HepG2 (cell line): ENCODE data around the gene DBNDD1. TPM values are rescaled to one million over a fixed set of nuclear protein-coding genes. Genes with fewer than 3 reads are reported as not detected.
A peak's percentile ranks its signal among the peaks of the same experiment; 100 is the strongest.

Experiments used
- ATAC-seq: fragments of 200-7000 bp; cut with Tn5 transposase; 3 replicates; pipeline ENCODE4 v1.9.1; 2020; ENCODE audit warnings: mild to moderate bottlenecking, moderate library complexity
- BruUV-seq: library from RNA; stranded (reverse); fragments of 400-500 nt; replicated peaks from 2 replicates; lab custom pipeline; 2021; lab: Mats Ljungman, UMichigan
- CTCF ChIA-PET: fragments of 300-600 bp; formaldehyde crosslinking; extraction: SDS; loops from one replicate; lab custom pipeline; 2021; ENCODE audit warnings: low total read pairs, inconsistent platforms, low intra/inter-chr PET ratio; lab: Yijun Ruan, JAX
- POLR2A ChIA-PET: fragments of 350-600 bp; sonication (Branson Sonifier 250); formaldehyde crosslinking; loops from one replicate; lab custom pipeline; 2020; ENCODE audit warnings: antibody characterized with exemption, inconsistent platforms; lab: Yijun Ruan, JAX
- DNase-seq: peaks from one replicate; pipeline ENCODE4 v3.0.0-alpha.2; 2015; ENCODE audit warnings: low spot score
- FAIRE-seq: peaks from 3 replicates; lab custom pipeline; 2011; peaks lifted over from hg19 to GRCh38; lab: Jason Lieb, UNC
- H2AFZ ChIP-seq: one replicate; pipeline ENCODE4 v1.6.1; 2011; ENCODE audit warnings: low read length, inconsistent platforms
- H3K27ac ChIP-seq: fragments of 300-600 bp; 3 replicates; pipeline ENCODE4 v1.8.0; 2011; ENCODE audit warnings: mixed run types, mild to moderate bottlenecking, mixed read lengths, low read length, inconsistent platforms; ENCODE audit not compliant: insufficient read depth; ENCODE audit errors: extremely low read length
- H3K27me3 ChIP-seq, 2 experiments: fragments of 200-600 bp in 1 of 2; 2 replicates in 1 of 2; 3 replicates in 1 of 2; pipeline versions ENCODE4 v1.6.0 to v1.8.0; 2011; ENCODE audit warnings: low read length in 2 of 2, mild to moderate bottlenecking in 2 of 2, moderate library complexity in 2 of 2, inconsistent platforms in 1 of 2; ENCODE audit not compliant: insufficient read depth in 2 of 2, control insufficient read depth in 1 of 2
- H3K36me3 ChIP-seq, 2 experiments: fragments of 200-600 bp in 1 of 2; replicated peaks in 1 of 2; 2 replicates in 1 of 2; 3 replicates in 1 of 2; pipeline versions ENCODE4 v1.5.1 to v1.8.0; 2011; ENCODE audit warnings: low read length in 2 of 2, inconsistent platforms in 1 of 2; ENCODE audit not compliant: insufficient read depth in 2 of 2, control insufficient read depth in 1 of 2
- H3K4me1 ChIP-seq: 2 replicates; pipeline ENCODE4 v1.5.1; 2012; ENCODE audit warnings: low read length, inconsistent platforms; ENCODE audit not compliant: insufficient read depth
- H3K4me2 ChIP-seq: 2 replicates; pipeline ENCODE4 v1.6.0; 2011; ENCODE audit warnings: low read depth, low read length, inconsistent platforms
- H3K4me3 ChIP-seq, 3 experiments: fragments of 200-600 bp in 1 of 3; sonication (generic), shearing (Covaris generic) in 1 of 3; replicated peaks in 1 of 3; 2 replicates each; pipeline ENCODE4 v1.5.1; 2011 to 2016; ENCODE audit warnings: low read length in 3 of 3, inconsistent platforms in 2 of 3, low read depth in 2 of 3, mild to moderate bottlenecking in 2 of 3, control low read depth in 1 of 3, mixed read lengths in 1 of 3; ENCODE audit not compliant: insufficient read depth in 1 of 3
- H3K79me2 ChIP-seq: one replicate; pipeline ENCODE4 v1.6.1; 2011; ENCODE audit warnings: low read length, inconsistent platforms; ENCODE audit not compliant: insufficient read depth
- H3K9ac ChIP-seq: 2 replicates; pipeline ENCODE4 v1.6.0; 2011; ENCODE audit warnings: mild to moderate bottlenecking, low read depth, low read length, inconsistent platforms; ENCODE audit not compliant: insufficient read depth
- H3K9me3 ChIP-seq: 2 replicates; pipeline ENCODE4 v1.5.1; 2012; ENCODE audit warnings: mild to moderate bottlenecking, low read length
- H4K20me1 ChIP-seq: 2 replicates; pipeline ENCODE4 v1.6.0; 2011; ENCODE audit warnings: inconsistent platforms, mild to moderate bottlenecking, low read length, moderate library complexity; ENCODE audit not compliant: insufficient read depth
- ATF1 ChIP-seq: IDR thresholded peaks from 2 replicates; pipeline ENCODE4 v1.6.1; 2016; ENCODE audit warnings: mild to moderate bottlenecking, control low read depth
- BORCS8-MEF2B ChIP-seq: sonication (generic); formaldehyde crosslinking; IDR thresholded peaks from 2 replicates; pipeline ENCODE4 v1.8.0; 2022; ENCODE audit warnings: mild to moderate bottlenecking, missing genetic modification reagents
- EP300 ChIP-seq, 3 experiments: sonication (generic) in 1 of 3; formaldehyde crosslinking in 1 of 3; IDR thresholded peaks; 2 replicates each; pipeline versions ENCODE4 v1.5.1 to v1.6.1; 2011 to 2020; ENCODE audit warnings: low read depth in 2 of 3, low read length in 2 of 3, borderline replicate concordance in 1 of 3, improper control_type of control experiment in 1 of 3, mild to moderate bottlenecking in 1 of 3, missing genetic modification reagents in 1 of 3, moderate library complexity in 1 of 3
- FOXC1 ChIP-seq: sonication (generic); formaldehyde crosslinking; IDR thresholded peaks from 2 replicates; pipeline ENCODE4 v1.8.0; 2022; ENCODE audit warnings: mild to moderate bottlenecking, missing genetic modification reagents, borderline replicate concordance
- GPN1 ChIP-seq: sonication (generic); formaldehyde crosslinking; IDR thresholded peaks from 2 replicates; pipeline ENCODE4 v1.5.1; 2020; ENCODE audit warnings: missing genetic modification reagents, borderline replicate concordance
- MXD1 ChIP-seq: sonication (generic); formaldehyde crosslinking; IDR thresholded peaks from 2 replicates; pipeline ENCODE4 v1.4.0; 2020; ENCODE audit warnings: mild to moderate bottlenecking, missing genetic modification reagents
- ZNF589 ChIP-seq: sonication (generic); formaldehyde crosslinking; conservative IDR thresholded peaks from 2 replicates; pipeline ENCODE4 v1.8.0; 2022; ENCODE audit warnings: mild to moderate bottlenecking, moderate library complexity, missing genetic modification reagents
- ZNF7 ChIP-seq: IDR thresholded peaks from 2 replicates; pipeline ENCODE4 v1.6.1; 2016; ENCODE audit warnings: missing biosample characterization, missing genetic modification reagents
- WGBS: methylation state at CpG from one replicate; pipeline ENCODE4 v1.1.6; 2017; ENCODE audit warnings: low lambda C conversion rate; 5-methylcytosine and 5-hydroxymethylcytosine counted together
- in situ Hi-C: cut with HindIII; loops from 2 replicates; pipeline ENCODE4 v1.10.0; 2017; ENCODE audit warnings: low pct_unique_long_range_greater_than_20kb; ENCODE audit not compliant: extremely low pct_ligation_motif_present
- intact Hi-C: fragments of 100-400 bp; cut with micrococcal nuclease; formaldehyde crosslinking; loops from one replicate; pipeline ENCODE4 v1.10.0; 2022; ENCODE audit not compliant: unreplicated experiment
- polyA plus RNA-seq, 8 experiments: library from polyadenylated mRNA; depleted of rRNA in 3 of 8; stranded (reverse) in 7 of 8; unstranded in 1 of 8; fragments of >200 nt; fragmentation: Illumina TruSeq in 4 of 8; extraction: Trizol in 4 of 8; gene quantifications; 2 replicates each; pipeline versions ENCODE4 v1.2.1 to v1.2.3, GENCODE V29; 2011 to 2016; ENCODE audit warnings: low read depth in 4 of 8, missing spikeins in 1 of 8, mixed read lengths in 1 of 8; ENCODE audit not compliant: insufficient read depth in 1 of 8
- total RNA-seq, 5 experiments: library from RNA; depleted of rRNA; stranded (reverse); fragments of >200 nt; fragmentation: Illumina TruSeq; extraction: Trizol; gene quantifications; 2 replicates each; pipeline ENCODE4 v1.2.3, GENCODE V29; 2016; ENCODE audit warnings: low read depth in 1 of 5

DBNDD1 gene
- total and polyA plus RNA-seq, 2 of the 13 experiments (the other 11 are each of a cell fraction or from before 2014, with no cell fraction given), result 17.0 to 40.4 TPM

- H4K20me1 ChIP-seq, result peaks cover 12% of the 10 kb centered on the region; the same call in 1 of the 2 replicates
- no peak for TF ChIP-seq ATF1
- TF ChIP-seq ZNF589 (CRISPR knock-in tag), result 0 out of 2 replicates have a peak, but pooled peaks have one; percentile 11
- 0 out of 2 replicates have a peak, but pooled peaks have one; percentile 2 for TF ChIP-seq ZNF7 (CRISPR knock-in tag)
- TF ChIP-seq GPN1 (CRISPR knock-in tag), result peak; percentile 44; the same call in 1 of the 2 replicates
- TF ChIP-seq BORCS8-MEF2B, result 0 out of 2 replicates have a peak, but pooled peaks have one; percentile 9
- peak; percentile 28; the same call in 1 of the 2 replicates for TF ChIP-seq FOXC1 (CRISPR knock-in tag)
- TF ChIP-seq EP300 (IDR thresholded peaks at IDR 0.05; ENCODE audit: low read depth in 2 of 2, low read length in 2 of 2), result no peak
- TF ChIP-seq EP300 (CRISPR knock-in tag; IDR thresholded peaks at IDR 0.05; ENCODE audit: borderline replicate concordance), result 0 out of 2 replicates have a peak, but pooled peaks have one; percentile 2
- no peak for TF ChIP-seq MXD1 (CRISPR knock-in tag)
- FAIRE-seq (no peak), DNase-seq (no peak), ATAC-seq (peak; percentile 27)
- POLR2A ChIA-PET, result interaction anchor here (1.3 to 1.9 kb wide), 2 partner anchors 22 to 73 kb away, joined by 5 to 6 read pairs; no protein-coding TSS in a partner anchor
- H3K4me1 ChIP-seq, result peaks cover 7% of the 10 kb centered on the region
- WGBS, result 98% methylated on average over 7 of the region's 7 CpGs
- H3K27me3 ChIP-seq, result no peaks in the 10 kb centered on the region
- peak overlapping the region; percentile 89 for H3K27ac ChIP-seq
- no peaks in the 10 kb centered on the region for H3K79me2 ChIP-seq
- peaks cover 14 to 52% of the 10 kb centered on the region in 2 experiments for H3K36me3 ChIP-seq
- H3K9me3 ChIP-seq, result no peaks in the 10 kb centered on the region
- H3K9ac ChIP-seq, result peak overlapping the region; percentile 14; the same call in 1 of the 2 replicates
- no peak overlapping the region for H2AFZ ChIP-seq
- no peak overlapping the region for H3K4me2 ChIP-seq
- intact Hi-C loops (no loop called here), in situ Hi-C loops (no loop called here)
- CTCF ChIA-PET, result no interaction called here
- H3K4me3 ChIP-seq, result no peak overlapping the region
- BruUV-seq, result no TSS peak
These were observed 24.9 kb downstream of the DBNDD1 start for GRCh38 chr16:89994389-89994720.
